Stimulated activated CD8-positive, alpha-beta memory T cell treated with anti-CD3 and anti-CD28 coated beads, Interleukin-7, amount 100 ng/mL, for 24 hours (primary cell): Measurements from ENCODE around the gene ANAPC7.
A peak's percentile ranks its signal among the peaks of the same experiment; 100 is the strongest.
"Not testable (repeated sequence)": the region's sequence is repeated elsewhere in the genome, so short reads cannot be mapped to it uniquely, and the experiment has no call there.

Source experiments
- DNase-seq: peaks from one replicate; pipeline ENCODE4 v3.0.0-alpha.2; 2020; ENCODE audit warnings: low read depth

ANAPC7 gene

DNA sequence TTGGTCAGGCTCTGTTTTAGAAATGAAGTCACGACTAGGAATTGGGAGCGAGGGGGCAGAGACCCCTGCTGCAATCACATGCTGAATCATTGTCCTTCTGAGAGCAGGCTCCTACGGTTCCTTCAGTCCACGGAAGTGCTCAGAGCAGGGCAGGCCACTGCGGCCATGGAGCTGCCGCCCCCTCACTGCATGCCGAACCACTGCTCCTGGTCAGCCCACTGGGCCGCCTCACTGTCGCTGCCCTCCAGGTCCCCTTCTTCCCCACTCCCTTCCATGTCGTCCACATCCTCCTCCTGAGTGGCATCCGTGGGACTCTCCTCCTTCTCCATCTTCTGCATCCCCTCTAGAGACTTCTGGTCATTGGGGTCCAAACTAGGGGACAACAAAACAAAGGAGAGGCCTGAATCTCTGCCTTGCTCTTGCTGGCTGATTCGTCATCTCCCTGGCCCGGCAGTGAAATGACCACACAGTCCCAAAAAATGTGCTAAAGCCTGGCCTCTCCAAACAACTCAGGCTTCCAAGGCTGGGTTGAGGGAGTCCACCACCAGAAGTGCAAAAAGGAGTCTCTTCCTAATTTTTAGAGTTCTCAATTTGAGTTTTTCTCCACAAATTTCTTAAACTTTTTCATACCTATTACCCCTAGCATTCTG is 29.4 kb downstream of the ANAPC7 start:
- no peak for DNase-seq

DNA sequence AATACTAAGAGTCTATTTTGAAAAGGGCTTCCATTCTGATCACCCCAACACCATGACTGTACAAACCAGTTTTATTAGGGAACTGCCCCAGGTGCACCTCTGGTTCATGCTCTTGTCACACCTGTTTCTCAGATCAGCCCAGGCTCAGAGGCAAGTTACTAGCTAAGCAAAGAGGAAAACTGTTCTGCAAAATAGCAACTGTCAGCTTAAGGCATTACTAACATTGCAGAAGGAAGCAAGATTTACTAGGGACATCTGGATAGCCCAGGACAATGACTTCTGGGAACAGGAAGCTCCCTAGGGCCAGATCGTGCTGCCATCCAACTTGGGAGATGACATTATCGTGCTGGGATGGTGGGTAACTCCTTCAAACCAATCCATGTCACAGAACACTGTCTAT is 30.1 kb downstream of the ANAPC7 start:
- no peak for DNase-seq

DNA sequence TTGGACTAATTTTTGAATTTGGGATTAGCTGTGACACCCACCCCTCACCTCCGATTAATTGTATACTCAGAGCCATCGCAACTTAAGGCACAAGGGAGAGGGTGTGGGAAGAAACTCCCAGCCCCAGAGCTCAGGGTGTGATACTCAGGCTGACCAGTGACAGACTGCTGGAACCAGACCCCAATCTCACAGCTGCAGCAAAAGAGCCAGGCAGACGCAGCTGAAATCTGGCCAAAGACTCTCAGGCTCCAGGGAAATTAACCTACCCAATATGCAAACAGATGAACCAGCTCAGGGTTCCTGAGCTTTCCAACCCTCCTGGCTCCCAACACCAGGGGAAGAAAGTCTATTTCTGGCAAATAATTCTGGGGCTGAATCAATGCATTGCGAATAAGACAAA is 30.5 kb downstream of the ANAPC7 start:
- no peak for DNase-seq

DNA sequence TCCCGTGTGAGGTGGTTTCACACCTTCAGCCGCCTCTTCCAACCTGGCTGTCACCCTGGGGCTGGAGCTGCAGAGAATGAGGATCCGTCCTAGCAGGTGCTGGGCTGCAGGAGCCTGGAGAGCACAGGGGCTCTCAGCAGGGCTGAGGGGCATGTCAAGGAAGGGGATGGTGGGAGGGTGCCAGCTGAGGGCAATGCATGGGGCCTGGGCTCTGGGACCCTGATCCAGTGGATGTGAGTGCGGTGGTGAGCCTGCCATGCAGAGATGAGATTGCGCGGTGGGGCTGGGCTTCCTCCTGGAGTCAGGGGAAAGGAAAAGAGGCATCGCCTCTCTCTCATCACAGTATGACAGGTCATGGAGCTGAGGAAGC is 31.5 kb downstream of the ANAPC7 start:
- DNase-seq = no peak

DNA sequence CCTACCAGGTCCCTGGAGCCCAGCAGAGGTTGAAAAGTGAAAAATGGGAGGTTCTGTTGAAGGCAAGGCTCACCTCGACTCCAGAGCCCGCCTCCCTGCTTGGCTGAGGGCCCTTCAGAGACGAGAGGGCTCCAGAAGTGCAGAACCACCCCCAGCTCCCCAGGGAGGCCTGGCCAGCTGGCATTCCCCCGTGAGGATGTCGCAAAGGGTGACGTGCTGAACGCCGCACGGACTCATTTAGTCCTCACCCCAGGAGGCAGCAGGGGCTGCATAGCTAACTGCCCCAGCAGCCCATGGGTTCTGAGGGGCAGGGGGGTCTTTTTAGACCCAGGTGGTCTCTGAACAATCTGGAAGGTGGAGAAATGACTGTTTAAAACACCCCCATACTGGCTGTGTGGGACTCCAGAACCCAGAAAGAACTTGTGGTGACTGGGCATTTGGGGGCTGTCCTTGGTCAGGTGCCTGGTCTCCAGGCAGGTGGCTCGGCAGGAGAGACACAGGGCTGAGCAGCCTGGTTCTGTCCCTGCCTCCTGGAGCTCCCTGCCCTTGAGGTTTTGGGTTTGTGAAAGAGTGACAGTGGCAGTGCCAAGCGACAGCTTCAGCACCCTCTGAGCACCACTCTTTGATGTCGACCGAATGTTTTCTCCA is 32.0 kb downstream of the ANAPC7 start:
- no peak for DNase-seq

DNA sequence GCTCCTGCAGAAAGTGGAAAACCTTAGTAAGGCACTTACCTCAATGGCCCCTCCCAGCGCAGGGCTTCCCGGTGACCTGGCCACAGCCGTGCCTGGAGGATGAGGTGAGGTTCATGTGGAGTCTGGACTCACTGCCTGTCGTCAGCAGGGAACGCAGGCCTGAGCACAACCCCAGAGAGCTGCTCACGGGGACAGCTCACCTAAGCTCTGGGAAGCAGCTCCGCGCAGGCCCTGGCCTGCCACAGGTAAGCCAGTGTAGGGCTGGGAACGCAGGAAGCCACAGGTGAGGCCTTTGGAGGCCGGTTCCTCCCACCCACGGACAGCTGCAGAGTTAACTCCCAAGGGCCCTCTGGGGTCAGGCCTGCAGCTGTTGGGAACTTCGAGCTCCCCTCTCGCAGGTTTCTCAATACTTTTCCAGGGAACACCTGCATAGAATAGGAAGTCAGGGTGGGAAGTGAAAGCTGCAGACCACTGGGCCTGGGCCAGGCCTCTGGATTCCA is 32.7 kb downstream of the ANAPC7 start:
- no peak for DNase-seq

DNA sequence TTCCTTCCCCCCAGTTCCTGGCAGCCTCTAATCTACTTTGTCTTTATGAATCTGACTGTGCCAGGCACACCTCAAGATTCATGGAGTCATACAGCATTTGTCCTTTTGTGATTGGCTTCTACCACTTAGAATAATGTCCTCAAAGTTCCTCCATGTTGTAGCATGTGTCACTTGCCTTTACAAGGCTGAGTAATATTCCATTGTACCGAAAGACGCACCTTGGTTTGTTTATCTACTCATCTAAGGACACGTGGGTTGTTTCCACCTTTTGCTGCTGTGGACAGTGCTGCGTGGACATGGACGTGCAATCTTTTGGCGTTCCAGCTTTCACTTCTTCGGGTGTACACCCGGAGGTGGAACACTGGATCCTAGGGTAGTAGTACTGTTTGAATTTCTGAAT is 33.5 kb downstream of the ANAPC7 start:
- DNase-seq = no peak

DNA sequence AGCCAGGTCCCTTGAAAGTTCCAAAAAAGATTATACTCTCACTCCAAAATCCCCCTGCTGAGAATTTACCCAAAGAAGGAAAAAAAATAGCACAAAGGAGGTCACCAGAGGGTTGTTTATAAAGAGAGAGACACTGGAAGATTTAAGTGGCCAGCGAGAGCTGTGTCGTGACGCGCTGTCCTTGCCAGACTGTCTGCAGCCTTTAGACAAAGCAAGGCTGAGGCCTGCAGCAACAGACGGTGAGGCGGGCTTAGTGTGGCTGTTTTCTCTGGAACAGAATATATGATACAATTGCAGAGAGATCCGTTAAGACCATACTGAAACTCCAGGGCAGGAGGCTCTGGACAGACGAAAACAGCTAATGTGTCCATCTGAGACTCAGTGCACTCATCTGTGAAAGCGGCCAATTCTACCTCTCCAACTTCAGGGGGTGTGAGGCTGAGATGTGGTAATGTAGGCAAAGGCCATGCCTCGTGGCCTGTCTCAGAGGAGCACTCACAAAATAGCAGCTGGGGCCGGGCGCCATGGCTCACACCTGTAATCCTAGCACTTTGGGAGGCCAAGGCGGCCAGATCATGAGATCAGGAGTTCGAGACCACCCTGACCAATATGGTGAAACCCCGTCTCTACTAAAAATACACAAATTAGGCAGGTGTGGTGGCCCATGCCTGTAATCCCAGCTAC is 36.2 kb downstream of the ANAPC7 start:
- no peak for DNase-seq

DNA sequence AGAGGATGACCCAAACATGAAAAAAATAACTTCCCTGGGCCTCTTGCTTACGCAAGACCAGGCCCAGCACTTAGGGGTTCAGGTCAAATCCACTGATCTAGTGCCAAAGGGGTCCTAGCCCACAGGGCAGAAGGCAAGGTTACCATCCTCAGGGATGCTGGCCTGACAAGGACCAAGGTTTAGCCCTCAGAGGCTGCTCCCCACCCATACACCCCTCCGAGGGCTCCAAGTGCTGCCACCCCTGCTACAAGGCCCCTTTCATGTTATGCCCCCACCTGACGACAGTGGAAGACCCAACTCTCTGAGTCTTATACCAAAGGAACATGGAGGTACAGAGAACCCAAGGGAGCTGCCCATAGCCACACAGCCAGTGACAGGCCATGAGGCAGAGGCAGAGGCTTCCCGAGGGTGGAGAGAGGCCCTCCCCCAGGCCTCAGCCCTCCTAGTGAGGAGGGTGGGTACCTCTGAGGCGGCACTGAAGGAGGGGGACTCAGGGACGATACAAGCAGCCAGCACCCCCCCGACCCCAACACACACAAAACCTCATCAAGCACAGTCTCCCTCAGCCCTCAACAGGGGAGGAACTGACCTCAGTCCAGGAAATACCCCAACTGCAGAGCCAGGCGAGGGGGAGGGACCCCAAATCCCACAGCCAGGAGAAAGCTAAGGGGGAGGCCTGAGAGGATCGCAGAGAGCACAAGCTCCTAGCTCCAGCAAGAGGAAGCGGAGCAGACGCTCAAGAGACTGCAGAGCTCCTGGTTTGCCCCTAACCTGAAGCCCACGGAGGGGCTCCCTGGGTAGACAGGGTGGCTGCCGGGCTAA is 37.0 kb downstream of the ANAPC7 start:
- DNase-seq = no peak

DNA sequence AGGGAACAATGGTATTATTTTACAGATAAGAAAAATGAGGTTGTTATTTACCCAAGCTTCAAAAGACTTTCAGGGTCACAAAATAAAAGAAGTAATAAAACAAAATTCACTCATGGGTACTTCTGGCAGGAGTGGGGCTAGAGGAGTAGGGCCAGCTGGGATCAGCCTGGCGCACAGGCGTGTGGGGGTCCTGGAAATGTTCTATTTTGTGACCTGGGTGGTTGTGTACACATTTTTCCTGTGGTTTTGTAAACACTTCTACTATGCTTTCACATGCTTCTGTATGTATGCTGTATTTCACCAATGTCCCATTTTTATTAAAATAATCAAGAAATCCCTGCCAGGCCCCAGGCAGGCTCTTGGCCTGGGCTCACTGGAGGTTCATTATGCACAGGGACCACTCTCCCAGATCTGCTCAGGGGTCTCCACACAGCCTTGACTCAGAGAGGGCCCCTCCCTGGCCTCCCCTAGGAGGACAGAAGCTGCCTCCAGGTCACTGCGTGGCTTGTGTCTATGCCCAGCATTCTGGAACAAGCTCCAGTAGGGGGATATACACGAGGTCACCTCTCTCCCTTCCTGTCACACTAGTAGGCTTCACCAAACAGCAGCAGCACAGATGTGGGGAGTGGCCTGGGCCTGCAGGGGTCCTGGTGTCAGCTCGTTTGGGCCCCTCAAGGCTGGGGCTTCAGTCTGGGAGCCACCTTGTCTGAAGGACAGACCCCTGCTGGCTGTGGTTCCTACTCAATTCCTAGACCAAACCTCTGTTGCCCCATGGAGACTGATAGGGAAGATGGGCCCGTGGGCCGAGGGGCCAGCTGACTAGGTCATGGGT is 37.8 kb downstream of the ANAPC7 start:
- DNase-seq = no peak

DNA sequence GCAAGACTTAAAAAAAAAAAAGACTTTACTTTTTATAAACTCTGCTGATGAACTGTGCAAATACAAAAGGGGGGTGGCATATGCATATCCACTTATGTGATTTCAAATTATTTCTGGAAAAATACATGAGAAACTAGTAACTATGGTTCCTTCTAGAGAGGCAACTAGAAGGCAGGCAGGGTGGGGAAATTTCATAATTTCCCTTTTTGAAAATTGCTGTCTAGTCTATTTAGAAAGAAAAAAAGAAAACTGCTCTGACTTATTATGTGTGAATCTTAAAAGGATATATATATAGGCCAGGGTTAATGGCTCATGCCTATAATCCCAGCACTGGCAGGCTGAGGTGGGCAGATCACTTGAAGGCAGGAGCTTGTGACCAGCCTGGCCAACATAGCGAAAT is 42.3 kb downstream of the ANAPC7 start:
- no peak for DNase-seq

DNA sequence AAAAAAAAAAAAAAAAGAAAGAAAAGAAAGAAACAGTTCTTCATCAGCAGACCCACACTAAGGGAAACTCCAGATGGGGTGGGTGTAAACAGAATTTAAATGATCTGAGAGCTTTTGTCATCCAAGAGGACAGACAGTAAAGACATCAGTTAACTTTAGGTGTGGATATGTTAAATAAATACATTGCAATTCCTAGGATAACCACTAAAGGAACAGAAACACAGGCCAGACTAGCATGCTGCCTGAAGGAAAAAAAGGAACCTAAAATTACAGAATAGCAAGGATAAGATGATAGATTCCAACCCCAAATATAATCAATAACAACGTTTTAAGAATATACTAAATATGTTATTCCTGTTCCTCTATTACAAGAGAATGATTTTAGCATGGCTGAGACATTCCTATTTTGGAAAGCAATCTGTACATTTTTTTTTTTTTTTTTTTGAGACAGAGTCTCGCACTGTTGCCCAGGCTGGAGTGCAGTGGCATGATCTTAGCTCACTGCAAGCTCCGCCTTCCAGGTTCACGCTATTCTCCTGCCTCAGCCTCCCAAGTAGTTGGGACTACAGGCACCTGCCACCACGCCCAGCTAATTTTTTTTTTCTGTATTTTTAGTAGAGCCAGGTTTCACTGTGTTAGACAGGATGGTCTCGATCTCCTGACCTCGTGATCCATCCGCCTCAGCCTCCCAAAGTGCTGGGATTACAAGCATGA is 45.0 kb downstream of the ANAPC7 start:
- not testable (repeated sequence) for DNase-seq

DNA sequence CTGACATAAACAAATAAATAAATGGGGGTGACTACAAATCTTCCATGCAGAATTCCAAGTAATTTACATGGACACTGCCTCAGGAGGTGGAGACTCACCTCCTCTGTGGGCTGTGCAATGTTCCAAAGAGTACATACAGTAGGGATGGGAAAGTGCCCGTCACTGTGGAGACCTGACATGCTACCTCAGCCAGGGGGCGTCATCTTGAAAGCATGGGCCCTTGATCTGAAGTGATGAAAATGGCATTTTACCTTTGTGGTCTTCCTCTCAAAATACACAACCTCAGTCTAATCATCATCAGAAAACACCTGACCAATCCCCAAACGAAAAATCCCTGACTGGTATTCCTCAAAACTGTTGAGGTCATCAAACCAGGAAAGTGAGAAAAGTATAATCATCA is 48.4 kb downstream of the ANAPC7 start:
- no peak for DNase-seq

DNA sequence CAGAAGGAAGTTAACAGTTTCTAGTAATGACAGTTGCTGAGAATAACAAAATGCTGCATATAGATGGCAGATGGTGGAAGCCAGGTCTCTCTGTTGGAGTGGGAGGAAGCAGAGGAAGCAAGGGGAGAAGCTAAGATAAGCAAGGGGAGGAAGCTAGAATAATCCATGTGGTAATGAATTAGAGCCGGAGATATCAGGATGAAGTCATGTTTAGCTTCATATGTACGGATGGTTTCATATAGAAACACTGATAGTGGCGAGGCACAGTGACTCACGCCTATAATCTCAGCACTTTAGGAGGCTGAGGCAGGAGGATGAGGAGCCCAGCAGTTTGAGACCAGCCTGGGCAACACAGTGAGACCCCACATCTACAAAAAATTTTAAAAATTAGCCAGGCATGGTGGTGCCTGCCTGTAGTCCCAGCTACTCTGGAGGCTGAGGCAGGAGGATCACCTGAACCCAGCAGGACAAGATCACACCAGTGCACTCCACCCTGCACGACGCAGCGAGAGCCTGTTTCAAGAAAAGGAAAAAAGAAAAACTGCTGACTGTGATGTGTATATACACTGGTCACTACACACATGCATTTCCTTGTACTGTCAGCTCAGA is 49.2 kb downstream of the ANAPC7 start:
- DNase-seq = no peak

DNA sequence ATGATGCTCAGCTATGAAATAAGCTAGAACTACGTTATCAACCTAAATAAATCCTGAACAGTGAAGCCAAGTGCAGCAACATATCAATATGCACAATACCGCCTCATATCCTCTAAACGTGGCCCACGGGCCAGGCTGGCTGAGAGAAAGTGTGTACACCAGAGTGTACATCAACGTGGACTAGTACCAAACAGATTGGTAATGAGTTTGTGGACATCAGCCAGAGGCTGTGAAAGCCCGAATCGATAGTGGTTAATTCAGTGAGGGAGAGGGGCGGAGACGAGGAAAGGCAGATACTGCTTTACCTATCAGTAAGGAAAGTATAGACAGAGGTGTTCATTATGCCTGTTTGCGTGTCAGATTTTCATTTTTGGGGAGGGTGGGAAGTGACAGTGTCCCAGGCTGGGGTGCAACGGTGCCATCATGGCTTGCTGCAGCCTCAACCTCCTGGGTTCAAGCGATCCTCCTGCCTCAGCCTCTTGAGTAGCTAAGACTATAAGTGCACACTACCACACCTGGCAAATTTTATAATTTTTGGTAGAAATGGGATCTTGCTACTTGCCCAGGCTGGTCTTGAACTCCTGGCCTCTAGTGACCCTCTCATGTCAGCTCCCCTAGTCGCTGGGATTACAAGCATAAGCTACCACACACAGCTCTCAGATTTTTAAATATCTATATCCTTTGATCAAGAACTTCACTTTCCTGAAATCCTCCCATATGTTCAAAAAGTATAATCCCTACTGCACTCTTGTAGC is 50.1 kb downstream of the ANAPC7 start:
- no peak for DNase-seq

DNA sequence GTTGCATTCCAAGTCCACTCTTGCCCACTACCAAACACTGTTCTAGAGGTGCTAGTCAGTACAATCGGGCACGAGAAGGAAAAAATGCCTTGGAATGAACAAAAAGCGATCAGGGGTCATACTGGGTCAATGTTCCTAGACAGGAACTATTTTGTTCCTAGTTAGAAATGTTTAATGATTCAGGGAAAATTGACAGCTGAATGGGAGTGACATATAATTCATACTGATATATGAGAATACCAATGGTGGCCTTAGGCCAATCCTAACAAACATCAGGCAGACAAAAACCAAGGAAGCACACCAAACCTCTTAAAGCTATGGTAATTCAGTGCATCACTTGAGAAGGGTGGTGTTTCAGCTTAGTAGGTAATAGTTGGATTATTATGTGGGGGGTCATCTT is 51.1 kb downstream of the ANAPC7 start:
- DNase-seq = no peak

DNA sequence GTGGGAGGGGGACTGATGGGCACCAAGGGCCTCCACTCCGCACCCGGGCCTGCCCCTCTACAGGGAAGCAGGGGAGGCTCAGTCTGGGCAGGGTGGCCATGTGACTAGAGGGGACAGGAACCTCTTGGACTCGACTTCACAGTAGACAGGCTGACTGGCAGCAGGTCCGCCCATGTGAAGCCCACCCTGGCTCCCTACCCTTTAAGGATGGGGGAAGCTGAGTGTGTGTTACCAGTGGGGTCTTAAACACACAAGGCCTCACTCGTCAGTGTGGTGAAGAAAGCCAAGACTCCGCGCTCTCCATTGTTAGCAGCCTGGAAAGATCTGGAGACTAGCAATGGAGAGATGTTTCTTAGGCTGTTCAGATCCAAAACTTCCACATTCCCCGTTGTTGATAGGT is 52.4 kb downstream of the ANAPC7 start:
- DNase-seq = no peak

DNA sequence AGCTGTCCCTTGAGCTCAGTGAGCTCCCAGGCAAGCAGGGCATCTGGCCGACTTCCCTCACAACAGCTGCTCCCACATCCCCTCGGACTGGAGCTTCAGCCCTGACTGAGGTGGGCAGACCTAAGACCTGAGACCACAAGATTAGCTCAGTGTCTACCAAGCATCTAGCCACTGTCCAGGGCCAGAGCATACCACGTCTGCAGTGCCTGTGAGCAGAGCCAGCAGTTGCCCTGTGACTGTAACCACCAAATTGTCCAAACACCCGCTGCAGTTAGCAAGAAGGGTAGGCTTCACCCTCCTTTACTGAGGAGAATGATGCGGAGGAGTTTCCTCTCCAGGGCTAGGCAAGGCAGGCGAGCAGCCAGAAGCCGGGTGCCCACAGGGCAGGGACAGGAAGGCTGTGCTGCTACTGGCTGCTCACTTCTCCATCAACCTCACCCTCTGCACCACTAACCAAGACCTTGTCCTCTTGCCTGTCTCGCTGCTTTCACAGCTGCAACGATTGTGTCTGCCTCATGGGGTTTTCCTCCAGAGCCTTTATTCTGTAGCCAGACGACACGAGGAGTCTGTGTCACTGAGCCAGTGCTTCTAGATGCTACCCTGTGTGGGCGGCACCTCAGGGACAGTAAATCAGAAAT is 53.9 kb downstream of the ANAPC7 start:
- peak; percentile 12 for DNase-seq

DNA sequence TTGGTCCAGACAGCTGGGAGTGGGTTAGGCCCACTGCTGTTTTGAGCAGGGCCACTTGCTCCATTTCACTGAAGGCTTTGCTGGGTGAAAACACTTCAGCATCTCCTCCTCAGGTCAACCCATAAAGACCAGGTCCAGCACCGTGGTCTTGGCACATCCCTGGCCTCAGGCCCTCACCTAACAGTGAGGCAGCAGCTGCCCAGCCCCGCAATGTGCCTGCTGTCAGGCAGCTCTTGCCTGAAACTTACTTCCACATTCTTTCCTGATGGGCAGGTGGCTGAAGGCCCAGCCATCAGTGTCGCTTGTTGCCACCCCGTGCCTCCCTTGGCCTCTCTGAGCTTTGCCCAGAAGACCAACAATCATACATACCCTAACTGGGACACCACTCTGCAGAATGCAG is 54.4 kb downstream of the ANAPC7 start:
- DNase-seq = no peak
